Stimulated activated CD8-positive, alpha-beta memory T cell treated with anti-CD3 and anti-CD28 coated beads, Interleukin-15, amount 100 ng/mL, for 48 hours (primary cell): Measurements from ENCODE around the gene NAA16.
"Not testable (repeated sequence)": the region's sequence is repeated elsewhere in the genome, so short reads cannot be mapped to it uniquely, and the experiment has no call there.

Experiments used
- DNase-seq, 2 donors: peaks; one replicate each; pipeline ENCODE4 v3.0.0-alpha.2; 2020; ENCODE audit warnings: low read depth in 2 of 2

Gene NAA16

GRCh38 chr13:41310963-41311405 is at the start of gene NAA16:
TSS of gene NAA16 (plus strand) at chr13:41311267. CDS start at chr13:41311529, 262 bp downstream.
- DNase-seq = peak; percentile 96 to 97

DNA sequence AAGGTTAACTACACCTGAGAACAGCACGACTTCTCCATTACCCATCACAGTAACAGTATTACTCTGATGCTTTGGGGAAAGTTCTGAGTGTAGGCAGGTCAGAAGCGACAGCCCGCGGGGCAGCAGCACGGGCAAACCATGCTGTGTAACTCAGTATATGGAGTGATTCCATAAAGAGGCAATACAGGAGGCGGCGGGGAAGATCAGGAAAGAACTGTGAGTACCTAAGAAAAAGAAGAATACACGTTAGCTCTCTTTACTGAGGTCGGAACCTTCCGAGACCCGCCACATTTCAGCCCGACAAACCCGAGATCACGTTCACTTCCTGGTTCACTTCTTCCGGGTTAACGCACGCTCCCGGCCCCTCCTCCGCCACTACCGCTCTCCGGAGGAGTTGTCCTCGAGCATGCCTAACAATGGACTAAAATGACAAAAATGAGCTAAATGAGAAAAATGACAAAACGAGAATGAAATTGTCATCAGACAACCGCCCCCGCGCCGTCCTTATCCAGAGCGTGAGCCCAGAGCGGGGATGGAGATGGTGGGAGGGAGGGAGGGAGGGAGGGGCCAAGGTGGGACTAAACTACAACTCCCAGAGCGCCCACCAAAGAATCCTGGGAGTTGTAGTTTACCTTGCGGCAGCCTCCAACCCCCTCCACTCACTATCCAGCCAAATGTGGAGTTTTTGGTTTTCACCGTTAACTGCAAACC is 47.7 kb upstream of the NAA16 start, which contains the start of gene MTRF1:
MTRF1 (minus strand) TSS at position 316 of the 711 bp plus-strand sequence. CDS start 2,669 bp downstream, outside the sequence.
- DNase-seq = peak; percentile 64 to 71

- DNase-seq = no peak
Measured at GRCh38 chr13:41267106-41267505, 44.0 kb upstream of the NAA16 start.

GRCh38 chr13:41268764-41269163 is 42.3 kb upstream of the NAA16 start:
- no peak for DNase-seq

DNA sequence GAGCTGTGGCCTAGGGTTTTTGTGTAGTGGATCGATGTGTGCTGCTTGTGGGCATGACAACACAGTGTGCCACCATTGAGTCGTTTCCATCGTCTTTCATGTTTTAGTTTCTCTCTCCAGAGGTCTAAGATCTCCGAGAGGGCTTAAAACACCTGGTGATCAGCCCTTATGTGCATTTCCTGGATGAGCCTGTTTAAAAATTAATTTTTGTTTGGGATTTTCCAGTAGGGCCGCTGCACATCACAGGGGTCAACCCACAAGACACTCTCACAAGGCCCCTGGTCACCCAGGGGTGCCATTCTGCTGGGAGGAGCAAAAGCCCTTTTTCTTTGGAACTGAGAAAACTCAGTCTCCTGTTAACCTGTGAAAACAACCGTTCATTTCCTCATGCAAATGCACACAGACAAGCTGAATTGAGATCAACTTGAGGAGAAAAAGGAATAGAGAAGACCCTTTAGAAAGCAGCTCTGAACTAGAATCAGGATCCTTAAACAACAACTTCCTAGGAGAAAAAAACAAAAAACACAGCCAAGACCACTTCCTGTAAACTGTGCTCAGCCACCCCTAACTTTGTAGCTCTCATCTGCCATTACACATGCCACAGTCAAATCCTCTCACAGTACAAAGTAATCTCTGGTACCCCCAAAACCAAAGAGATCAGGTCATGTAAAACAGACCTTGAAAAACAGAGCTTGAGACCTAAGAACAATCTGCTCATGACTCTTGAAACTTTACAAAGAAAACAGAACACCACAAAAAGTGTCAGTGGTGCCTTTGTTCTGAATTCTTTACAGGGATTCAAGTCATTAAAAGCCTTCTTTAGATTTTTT is 39.4 kb upstream of the NAA16 start:
- no peak for DNase-seq

- no peak for DNase-seq
Measured at GRCh38 chr13:41273831-41274441, 37.1 kb upstream of the NAA16 start.

GRCh38 chr13:41274881-41275280 is 36.2 kb upstream of the NAA16 start:
- no peak for DNase-seq

DNA sequence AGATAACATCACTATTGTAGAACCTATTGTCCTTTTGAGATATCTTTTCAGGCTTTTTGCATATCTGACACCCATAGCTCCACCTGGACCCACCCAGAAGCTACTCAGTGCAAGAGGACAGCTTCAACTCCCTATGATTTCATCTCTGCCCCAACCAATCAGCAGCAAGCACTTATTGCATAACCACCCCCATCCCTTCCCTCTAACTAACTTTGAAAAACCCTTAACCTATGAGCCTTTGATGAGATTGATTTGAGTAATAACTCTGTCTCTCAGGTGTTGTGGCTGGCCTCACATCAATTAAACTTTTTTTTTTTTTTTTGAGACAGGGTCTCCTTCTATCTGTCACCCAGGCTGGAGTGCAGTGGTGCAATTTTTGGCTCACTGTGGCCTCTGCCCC is 34.2 kb upstream of the NAA16 start:
- no peak for DNase-seq

GRCh38 chr13:41279156-41279555 is 31.9 kb upstream of the NAA16 start:
- DNase-seq = not testable (repeated sequence)

- DNase-seq = no peak
Measured at GRCh38 chr13:41282129-41282571, 28.9 kb upstream of the NAA16 start.

- DNase-seq = no peak
Measured at GRCh38 chr13:41284512-41285288, 26.4 kb upstream of the NAA16 start.

DNA sequence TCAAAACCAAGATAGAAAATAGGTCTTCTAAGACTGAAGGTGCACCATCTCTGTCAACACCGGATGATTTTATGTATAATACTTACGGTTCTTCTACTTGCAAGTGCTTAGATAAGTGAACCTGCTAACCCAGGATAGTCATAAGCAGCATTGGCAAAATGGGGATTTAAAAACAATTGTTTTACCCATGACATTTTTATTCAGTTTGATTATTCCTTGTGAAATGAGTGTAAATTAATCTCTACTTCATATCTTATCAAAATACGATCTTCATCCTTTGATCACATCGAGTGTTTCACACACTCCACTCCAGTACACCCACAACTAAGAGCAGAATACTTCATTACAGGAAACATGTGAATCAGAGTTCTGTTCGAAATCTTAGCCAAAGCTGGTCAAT is 24.7 kb upstream of the NAA16 start:
- DNase-seq = no peak

GRCh38 chr13:41289463-41289881 is 21.6 kb upstream of the NAA16 start:
- no peak for DNase-seq

DNA sequence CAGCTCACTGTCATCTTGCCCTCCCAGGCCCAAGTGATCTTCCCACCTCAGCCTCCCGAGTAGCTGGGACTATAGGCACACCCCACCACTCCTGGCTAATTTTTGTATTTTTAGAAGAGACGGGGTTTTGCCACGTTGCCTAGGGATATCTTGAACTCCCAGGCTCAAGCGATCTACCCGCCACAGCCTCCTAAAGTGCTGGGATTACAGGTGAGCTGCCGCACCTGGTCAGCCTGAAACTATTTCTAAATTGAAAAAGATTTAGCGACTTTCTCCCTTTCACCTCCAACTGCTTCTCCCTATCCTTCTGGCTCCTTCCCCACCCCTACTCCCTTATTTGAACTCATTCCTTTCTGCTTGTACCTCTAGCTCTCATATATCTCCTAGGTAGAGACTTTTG is 19.8 kb upstream of the NAA16 start:
- no peak for DNase-seq

DNA sequence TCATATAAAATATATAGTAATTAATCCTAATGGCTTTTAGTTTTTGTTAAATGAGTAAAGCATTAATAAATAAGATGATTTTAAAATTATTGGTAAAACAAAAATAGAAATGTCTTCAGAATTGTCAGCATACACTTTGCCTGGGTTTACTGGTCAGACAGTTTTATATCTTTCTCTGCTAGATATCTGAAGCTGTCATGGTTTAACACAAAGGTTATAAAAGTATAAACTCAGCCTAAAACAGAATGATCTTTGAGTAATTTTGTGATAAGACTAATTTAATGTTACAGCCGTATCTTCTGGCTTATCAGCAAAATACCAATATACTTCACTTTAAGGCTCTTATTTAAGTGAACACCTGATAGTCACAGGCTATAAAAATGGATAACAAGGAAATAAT is 17.8 kb upstream of the NAA16 start:
- DNase-seq = no peak

DNA sequence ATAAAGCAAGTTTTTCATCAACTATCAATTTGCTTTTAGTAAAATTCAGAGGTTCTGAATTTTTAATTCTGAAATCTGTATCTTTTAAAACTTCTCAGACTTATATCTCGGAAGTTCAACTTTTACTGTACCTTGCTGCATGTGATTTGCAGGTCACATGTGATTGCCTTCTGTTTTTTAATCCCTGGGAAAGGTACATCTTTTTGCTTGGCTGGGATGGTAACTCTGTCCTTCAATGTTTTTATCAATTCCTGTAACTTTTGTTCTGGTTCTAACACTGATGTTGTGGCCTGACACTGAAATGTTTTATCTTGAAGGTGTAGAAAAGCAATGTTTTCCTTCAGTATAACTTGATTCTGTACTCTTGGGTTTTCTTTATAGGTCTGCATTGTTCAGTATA is 16.2 kb upstream of the NAA16 start:
- DNase-seq = no peak

DNA sequence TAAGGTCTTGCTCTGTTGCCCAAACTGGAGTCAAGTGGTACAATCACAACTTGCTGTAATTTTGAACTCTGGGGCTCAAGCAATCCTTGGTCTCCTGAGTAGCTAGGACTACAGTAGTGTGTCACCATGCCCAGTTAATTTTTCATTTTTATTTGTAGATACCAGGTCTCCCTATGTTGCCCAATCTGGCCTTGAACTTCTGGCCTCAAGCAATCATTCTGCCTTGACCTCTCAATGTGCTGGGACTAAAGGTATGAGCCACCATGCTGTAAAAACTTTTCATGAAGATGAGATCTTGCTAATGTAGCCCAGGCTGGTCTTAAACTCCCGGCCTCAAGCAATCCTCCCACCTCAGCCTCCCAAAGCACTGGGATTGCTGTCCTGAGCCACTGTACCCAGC is 15.1 kb upstream of the NAA16 start:
- DNase-seq = no peak

DNA sequence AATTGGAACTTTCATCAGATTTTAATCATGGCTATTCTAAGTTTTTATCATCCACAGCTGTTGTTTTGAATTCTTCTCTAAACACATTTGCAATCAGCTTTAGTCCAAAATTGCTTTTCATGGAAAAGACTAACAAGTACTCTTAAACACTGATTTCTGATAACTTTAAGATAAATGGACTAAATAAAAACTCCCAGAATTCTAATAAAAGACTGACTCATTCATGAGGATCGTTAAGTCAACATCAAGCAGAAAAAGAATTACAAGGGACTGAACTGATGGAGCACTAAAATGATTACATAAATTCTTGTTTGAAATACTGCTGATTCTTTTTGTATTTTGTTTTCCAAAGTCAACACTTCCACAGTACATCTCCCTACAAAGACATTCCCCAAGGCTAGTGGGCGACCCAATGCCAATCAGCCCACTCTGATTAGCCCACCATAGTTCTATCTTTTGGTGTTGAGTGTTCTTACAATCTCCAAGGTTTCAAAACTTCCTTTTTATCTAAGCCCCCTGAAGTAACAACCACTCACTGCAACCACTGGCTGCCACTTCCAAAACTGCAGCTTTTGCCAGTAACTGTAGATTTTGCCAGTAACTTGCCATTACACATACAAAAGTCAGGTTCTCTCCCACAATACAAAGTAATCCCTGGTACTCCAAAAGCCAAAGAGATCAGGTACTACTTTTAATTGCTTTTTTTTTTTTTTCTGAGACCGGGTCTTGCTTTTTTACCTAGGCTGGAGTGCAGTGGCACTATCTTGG is 14.0 kb upstream of the NAA16 start:
- no peak for DNase-seq

GRCh38 chr13:41299316-41300094 is 11.6 kb upstream of the NAA16 start:
- no peak for DNase-seq

DNA sequence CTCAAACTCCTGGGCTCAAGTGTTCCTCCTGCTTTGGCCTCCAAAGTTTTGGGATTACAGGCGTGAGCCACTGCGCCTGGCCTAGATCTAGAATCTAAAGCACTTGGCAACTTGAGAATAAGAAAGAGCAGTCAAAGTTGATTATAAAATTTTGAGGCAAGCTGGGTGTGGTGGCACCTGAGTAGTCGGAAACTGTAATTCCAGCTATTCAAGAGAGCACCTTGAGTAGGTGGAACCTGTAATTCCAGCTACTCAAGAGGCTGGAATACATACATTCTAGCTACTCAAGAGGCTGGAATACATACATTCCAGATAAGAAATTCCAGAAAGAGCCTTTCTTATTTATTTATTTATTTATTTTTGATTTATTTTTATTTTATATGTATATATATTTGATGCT is 8.3 kb upstream of the NAA16 start:
- no peak for DNase-seq
